NCI-H2196 (cell line): Measurements from ENCODE around the gene RNF26.
A peak's percentile ranks its signal among the peaks of the same experiment; 100 is the strongest.

Source experiments
- DNase-seq: peaks from one replicate; lab custom pipeline; 2025; ENCODE audit not compliant: unreplicated experiment; lab: John Stamatoyannopoulos, UW

Gene RNF26

GRCh38 chr11:119334174-119334930 is at the start of gene RNF26:
Gene RNF26 (plus strand): TSS chr11:119334527. CDS start chr11:119335123, 596 bp downstream.
- peak; percentile 99 for DNase-seq

GRCh38 chr11:119285431-119285830 is 48.9 kb upstream of the RNF26 start:
- DNase-seq, result no peak

- DNase-seq, result no peak
These were observed 46.1 kb upstream of the RNF26 start for GRCh38 chr11:119288219-119288618.

GRCh38 chr11:119290894-119291497 is 43.3 kb upstream of the RNF26 start:
- DNase-seq, result no peak

- DNase-seq, result no peak
These were observed 40.9 kb upstream of the RNF26 start for GRCh38 chr11:119293461-119293860.

GRCh38 chr11:119295178-119295577 is 39.1 kb upstream of the RNF26 start:
- DNase-seq, result no peak

GRCh38 chr11:119297938-119298337 is 36.4 kb upstream of the RNF26 start:
- DNase-seq, result no peak

GRCh38 chr11:119298726-119299125 is 35.6 kb upstream of the RNF26 start:
- no peak for DNase-seq

GRCh38 chr11:119299416-119299815 is 34.9 kb upstream of the RNF26 start:
- DNase-seq, result no peak

GRCh38 chr11:119300198-119300964 is 33.9 kb upstream of the RNF26 start:
- no peak for DNase-seq

GRCh38 chr11:119303227-119303718 is 31.1 kb upstream of the RNF26 start:
- DNase-seq, result no peak

- DNase-seq, result no peak
These were observed 28.6 kb upstream of the RNF26 start for GRCh38 chr11:119305556-119306372.

GRCh38 chr11:119306373-119306890 is 27.9 kb upstream of the RNF26 start:
- no peak for DNase-seq

- peak; percentile 24 for DNase-seq
These were observed 27.1 kb upstream of the RNF26 start for GRCh38 chr11:119307219-119307618.

GRCh38 chr11:119307974-119308373 is 26.4 kb upstream of the RNF26 start:
- no peak for DNase-seq

GRCh38 chr11:119309411-119309810 is 24.9 kb upstream of the RNF26 start:
- DNase-seq, result no peak

GRCh38 chr11:119309953-119310681 is 24.2 kb upstream of the RNF26 start:
- DNase-seq, result no peak

- no peak for DNase-seq
These were observed 23.7 kb upstream of the RNF26 start for GRCh38 chr11:119310682-119311052.

GRCh38 chr11:119314726-119315125 is 19.6 kb upstream of the RNF26 start:
- DNase-seq, result no peak
